CD4-positive, alpha-beta T cell treated with Interleukin-17A for 4 hours (primary cell): Measurements from ENCODE around the gene HOXA10.

Experiments
- DNase-seq: peaks from one replicate; pipeline ENCODE4 v3.0.0-alpha.2; 2020; ENCODE audit warnings: mixed read lengths

The HOXA10 gene

GRCh38 chr7:27165089-27165995 lies 8.8 kb downstream of the HOXA10 start, which contains the start of gene HOXA9:
Gene HOXA9 (minus strand): TSS chr7:27165537. CDS start chr7:27165457, 80 bp downstream.
- no peak for DNase-seq

GRCh38 chr7:27164367-27165088 lies 9.6 kb downstream of the HOXA10 start:
- no peak for DNase-seq

GRCh38 chr7:27164045-27164366 lies 10.1 kb downstream of the HOXA10 start:
- no peak for DNase-seq

DNA sequence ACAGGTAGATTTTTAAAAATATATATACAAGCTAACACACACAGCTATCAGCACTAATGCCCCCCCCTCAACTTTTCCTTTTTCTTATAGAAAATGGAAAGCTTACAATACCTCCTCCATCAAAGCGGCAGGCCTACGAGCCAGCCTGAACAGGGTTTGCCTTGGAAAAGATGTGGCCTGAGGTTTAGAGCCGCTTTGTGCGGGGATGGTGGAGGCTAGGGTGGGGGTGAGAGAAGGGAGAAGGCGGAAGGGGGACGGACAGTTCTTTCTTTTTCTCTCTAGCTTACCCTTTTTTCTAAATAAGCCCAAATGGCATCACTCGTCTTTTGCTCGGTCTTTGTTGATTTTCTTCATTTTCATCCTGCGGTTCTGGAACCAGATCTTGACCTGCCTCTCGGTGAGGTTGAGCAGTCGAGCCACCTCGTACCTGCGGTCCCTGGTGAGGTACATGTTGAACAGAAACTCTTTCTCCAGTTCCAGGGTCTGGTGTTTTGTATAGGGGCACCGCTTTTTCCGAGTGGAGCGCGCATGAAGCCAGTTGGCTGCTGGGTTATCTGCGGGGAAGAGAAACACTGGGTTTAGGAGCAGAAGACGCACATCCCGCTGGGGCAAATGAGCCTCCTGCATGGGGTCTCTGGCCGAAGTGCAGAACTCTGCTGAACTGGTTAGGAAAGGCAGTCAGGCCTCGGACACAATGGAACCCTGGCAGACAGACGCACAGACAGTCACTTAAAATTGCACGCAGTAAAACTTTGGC lies 10.7 kb downstream of the HOXA10 start:
- no peak for DNase-seq

DNA sequence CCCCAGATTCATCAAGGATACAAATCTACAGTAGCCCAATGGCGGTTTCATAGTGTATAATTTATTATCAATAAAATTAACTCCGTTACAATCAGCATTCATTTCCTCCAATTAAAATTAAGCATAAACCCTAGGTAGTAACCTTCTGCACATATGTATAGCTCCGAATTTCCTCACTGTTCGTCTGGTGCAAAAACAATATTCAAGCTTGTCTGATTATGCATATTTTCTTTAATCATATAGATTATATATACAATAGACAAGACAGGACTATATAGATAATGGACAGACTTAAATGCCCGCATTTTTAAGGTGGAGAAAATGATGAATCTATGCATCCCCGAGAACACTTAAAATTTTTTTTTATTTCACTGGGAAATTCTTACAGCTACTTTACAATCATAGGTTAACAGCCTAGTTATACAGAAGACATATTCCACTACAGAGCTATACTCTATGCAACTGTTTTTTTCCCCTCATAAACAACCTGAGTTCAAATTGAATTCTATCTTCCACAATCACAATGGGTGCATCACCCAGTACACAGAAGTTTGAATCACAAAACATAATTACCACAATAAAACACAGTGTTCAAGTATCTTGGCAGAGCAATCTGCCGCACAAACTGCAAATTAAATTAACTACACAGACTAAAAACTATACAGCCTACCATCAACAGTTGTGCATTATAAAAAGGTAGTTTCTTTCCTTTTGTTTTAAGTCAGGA lies 11.4 kb downstream of the HOXA10 start:
- no peak for DNase-seq

DNA sequence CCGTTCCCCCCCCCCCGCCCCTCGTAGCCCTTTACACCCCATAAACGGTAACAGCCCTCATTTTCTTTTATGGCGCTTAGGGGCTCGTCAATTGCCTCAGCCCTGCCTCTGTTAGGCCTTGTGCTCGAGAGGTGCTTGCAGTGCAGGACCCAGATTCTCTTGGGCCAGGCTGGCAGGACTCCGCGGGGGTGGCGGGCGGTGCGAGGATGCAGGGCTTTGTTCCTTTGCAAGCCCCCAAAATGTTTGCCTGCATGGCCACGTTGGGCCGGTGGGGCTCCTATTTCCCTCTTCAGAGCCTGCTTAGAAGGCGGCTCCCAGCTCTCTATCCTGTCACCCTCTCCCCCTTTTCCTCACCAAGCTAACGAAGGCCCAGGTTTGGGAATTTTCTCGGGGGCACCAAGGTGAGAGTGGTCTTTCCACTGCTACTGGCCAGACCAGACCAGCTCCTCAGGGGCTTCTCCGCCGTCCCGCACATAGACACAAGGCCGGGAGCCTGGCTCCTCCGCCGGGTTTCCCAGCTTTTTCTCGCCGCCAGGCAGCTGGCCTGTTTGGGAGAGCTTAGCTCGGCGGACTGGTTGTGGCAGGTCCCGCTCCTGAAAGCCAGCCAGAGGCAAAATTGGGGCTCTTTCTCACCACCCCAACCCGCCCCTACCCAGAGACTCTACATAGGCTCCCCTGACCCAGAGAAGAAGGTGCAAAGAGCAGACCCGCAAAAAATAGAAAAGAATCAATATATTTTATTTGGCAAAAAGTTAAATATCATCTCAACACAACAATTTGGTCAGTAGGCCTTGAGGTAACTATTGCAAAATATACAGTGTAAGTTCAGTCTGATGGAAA lies 12.2 kb downstream of the HOXA10 start:
- DNase-seq, result peak; percentile 1

DNA sequence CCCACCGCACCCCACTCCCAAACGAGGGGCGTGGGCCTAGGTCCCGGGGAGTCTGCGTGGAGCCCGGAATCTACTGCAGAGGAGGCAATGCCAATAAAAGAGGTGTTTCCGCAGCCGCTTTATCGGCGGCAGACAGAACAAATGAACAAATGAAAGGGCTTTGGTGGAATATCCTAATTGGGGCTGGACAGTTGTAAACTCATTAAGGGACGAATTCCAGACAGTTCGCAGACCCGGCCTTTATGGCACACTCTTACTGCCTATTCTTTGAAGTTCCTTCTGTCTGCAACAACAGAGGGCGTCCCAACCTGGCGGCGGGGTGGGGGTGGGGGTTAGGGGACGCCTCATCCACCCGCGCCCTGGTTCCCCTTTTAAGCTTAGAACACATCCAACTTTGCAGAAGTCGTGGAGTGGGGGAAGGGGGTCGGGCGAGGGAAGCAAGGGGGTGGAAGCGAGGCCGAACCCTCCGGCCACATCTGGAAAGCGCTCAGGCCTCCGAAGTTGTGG lies 12.9 kb downstream of the HOXA10 start:
- DNase-seq, result no peak

DNA sequence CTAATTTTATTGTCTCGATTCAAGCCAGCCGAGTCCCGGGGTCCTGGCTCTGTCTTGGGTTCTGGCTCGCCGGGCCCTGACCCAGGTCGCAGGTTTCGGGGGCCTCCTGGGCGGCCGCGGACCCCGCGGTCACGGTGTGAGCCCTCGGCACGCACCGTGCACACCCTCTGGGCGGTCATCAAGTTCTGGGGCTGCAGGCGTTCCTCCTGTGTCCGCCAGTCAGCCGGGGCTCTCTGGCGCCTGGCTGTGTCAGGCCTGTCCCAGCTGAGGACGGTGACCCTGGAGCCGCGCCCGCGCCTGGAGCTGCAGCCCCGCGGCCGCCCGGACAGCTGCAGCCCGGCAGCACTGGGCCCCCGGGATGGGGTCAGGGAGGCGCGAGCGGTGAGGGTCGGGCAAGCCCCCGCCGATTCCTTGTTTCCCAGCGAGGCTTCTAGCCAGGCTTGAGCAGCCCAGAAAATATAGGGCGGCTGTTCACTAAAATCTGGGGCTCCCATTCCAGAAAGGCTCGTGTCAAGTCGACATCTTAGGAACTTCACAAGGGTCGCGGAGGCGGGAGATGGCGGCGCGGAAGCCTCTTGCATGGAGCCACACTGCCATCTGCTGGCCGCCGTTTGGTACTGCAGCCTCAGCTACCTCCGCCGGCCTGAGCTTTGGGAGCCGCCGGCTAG lies 13.4 kb downstream of the HOXA10 start:
- peak; percentile 91 for DNase-seq

DNA sequence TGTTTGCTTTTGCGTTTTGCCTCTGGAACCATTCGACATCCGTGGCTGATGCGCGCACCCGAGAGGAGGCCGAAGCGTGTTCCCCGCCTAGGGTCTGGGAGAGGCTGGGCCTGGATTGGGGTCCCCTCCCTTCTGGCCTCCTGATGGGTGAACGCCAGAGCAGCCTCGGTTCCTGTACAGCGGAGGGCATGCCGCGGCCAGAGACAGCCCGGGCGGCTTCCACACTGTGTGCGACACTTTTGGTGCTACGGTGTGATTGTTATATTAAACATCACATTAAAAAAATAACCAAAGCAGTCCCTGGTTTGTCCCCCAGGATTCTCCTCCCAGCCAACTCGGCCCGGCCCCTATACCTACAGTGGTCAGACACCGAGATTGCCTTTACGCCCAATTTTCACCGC lies 14.0 kb downstream of the HOXA10 start:
- DNase-seq, result peak; percentile 49

DNA sequence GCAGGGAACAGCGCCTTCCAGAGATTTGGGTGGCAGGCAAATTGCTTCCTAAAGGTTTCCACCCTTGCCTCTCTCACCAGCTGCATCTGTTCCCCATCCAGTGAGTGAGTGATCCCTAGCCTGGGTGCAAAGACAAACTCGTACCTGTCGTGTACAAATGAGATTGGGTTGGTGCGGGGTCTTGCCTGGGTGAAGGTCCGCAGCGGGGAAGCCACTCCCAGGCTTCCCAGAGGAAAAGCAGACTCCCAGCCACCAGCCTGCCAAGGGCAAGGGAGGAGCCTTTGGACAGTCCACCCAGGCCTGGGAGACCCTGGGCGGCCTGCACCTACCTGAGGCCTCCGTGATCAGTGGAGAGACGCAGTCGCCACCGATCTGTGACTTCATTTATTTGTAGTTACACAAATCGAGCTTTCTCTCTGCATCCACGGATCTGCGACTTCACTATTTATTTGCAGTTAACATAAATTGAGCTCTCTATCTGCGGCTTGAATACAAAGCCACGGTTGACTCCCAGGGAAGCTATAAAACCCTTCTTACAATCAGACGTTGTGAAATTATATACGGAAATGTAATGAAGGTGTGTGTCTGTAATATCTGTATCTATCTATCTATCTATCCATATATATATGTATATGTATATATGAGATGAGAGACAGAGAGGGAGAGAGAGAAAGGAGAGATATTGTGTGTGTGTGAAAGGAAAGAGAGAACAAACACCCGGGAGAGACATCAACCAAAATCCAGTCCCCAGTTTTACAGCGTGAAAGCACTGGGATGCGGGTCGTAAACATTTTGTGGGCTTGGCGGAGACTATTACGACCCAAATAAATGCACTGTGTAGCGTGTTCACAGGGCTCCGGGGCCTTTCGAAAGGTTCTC lies 14.6 kb downstream of the HOXA10 start:
- no peak for DNase-seq

DNA sequence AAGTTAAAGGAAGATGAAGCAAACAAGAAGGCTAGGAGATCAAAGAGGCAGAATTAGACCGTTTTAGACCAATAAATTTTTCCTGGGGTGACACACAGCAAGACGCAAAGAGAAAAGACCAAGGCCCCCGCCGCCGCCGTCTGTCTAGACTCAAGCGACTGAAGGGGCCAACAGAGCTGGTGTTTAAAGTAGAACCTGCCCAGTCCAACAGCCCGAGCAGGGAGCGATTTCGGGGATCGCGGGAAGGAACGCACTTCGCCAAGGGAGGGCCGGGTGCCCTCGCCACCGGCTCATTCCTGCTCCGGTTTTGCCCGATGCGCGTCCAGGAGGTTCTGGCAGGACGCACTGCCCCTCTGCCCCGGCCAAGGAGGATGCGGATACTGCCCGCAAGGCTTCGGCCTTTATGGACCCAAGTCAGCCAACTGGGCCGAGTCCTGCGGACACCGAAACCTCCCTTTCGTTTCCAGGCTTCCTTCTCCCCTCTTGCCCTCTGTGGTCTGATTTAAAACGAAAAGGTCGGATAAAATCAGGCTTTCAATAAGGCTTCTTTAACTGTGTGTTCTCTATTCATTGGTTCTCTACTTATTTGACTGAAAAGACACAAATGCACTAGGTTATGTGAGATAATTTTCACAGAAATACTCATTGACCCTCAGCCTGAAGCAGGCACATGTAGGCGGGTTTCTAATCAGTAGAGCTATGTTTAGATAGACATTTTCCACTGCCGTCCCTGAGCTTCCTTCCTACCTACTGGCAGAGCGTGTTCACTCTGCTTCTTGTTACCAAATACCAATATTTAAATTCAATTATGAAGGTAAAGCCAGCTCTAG lies 15.5 kb downstream of the HOXA10 start:
- no peak for DNase-seq

DNA sequence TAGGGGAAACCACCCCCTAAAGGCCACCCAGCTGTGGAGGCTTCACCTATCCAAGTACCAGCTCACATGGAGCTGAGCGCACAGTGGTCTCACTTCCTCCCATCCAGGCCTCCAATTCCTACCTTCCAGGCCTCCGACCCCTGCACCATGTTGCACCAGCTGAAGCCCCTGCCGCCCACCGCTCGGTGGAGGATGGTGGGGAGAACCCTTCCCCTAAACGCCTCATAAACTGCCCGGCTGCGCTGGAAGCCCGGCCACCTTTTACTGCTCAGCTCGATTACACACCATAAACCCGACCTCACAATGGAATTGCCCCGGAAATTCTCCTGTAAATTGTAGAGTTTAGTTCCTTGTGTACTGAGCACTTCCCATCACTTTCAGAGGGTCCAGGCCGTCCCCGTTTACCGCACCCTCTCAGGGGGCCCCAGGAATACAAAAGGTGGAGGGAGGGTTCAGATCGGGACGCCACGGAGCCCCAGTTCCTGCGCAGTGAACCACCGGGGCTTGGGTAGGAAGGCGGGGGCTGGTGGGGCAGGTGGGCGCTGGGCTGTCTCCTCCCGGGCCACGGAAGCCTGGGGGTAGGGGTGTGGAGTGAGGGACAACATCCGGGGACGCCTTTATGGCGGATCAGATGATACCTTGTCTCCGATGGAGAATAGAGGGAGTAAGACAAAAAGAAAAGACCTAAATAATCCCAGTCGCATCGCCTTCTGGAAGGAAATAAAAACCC lies 16.3 kb downstream of the HOXA10 start:
- no peak for DNase-seq

DNA sequence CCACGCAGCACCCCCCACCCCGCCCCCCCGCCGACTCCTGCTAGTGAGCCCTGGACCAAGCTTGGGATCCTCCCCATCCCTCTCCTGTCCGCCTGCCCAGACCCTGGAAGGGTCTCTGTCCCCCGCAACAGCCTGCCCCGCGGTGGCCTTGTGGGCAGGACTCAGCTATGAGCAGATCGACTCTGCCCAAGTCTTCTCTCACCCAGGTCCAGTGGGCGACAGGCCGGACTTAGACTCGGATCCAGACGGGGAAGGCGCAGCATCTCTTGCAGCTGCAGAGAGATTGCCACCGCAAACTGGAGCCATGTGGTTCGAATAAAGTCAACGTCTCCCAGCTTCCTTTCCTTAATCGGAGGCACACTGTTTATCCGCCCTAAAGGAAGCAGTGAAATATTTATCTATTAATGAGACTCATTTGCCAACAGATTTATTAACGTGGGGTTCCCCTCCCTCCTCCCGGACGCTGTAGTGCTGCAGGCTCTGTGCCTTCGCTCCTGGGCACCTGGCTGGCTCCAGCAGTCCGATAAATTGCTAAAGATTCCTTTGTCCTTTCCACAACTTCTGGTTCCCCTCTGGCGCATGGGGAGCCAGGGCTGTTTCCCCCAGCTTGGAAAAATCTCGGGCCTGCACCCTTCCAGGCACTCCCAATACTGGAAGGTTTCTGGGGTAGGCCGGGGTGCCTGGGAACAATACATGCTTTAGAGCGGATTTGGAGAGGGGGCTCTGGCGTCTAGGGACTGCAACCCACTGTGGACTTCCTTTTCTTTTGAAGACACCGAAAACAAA lies 17.0 kb downstream of the HOXA10 start:
- DNase-seq, result no peak

GRCh38 chr7:27156508-27156898 lies 17.6 kb downstream of the HOXA10 start, which contains the start of gene HOXA7:
Gene HOXA7 (minus strand): TSS chr7:27156675. CDS start chr7:27156545, 130 bp downstream.
- no peak for DNase-seq

DNA sequence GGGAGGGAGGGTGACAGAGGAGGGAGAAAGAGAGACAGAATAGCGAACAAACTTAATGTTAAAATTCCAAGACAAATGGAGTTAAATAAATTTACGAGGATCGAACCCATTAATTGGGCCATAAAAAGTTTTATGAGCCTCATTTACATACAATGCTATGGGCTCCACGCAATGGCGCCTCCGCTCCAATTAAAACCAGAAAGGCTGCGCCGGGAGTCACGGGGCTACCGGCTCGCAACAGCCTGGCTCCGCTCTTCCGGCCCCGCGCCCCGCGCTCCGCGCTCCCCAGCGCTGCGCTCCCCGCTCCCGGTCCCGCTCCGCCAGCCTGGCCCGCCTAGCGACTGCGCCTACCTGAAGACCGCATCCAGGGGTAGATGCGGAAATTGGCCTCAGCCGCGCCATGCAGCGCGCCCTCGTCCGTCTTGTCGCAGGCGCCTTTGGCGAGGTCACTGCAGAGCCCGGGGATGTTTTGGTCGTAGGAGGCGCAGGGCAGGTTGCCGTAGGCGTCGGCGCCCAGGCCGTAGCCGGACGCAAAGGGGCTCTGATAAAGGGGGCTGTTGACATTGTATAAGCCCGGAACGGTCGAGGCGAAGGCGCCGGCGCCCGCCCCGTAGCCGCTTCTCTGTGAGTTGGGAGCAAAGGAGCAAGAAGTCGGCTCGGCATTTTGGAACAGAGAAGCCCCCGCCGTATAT lies 18.2 kb downstream of the HOXA10 start:
- DNase-seq, result peak; percentile 43
